Measurements from ENCODE around the gene DISC1.
A peak's percentile ranks its signal among the peaks of the same experiment; 100 is the strongest.

The DISC1 gene

GRCh38 chr1:231950331-231951128 is 323.9 kb downstream of the DISC1 start:
- ATAC-seq = peak; percentile 46
- no peak for TF ChIP-seq CSDC2 (CRISPR knock-in tag; IDR thresholded peaks at IDR 0.05)
- TF ChIP-seq CREB5 (CRISPR knock-in tag; IDR thresholded peaks at IDR 0.05; ENCODE audit: low read depth) = no peak
- no peak for TF ChIP-seq ZC3H10 (CRISPR knock-in tag; IDR thresholded peaks at IDR 0.05)
- no peak for TF ChIP-seq POU6F1 (CRISPR knock-in tag; IDR thresholded peaks at IDR 0.05; ENCODE audit: borderline replicate concordance, low read depth)
- no peak for TF ChIP-seq ZNF565 (CRISPR knock-in tag; conservative IDR thresholded peaks at IDR 0.05; ENCODE audit: low read depth)
- TF ChIP-seq ZFP3 (CRISPR knock-in tag; IDR thresholded peaks at IDR 0.05) = no peak
- TF ChIP-seq PATZ1 (CRISPR knock-in tag; IDR thresholded peaks at IDR 0.05; ENCODE audit: borderline replicate concordance) = no peak
- TF ChIP-seq ZNF70 (CRISPR knock-in tag; IDR thresholded peaks at IDR 0.05) = no peak
- TF ChIP-seq TCF4 (CRISPR knock-in tag; IDR thresholded peaks at IDR 0.05; ENCODE audit: borderline replicate concordance) = no peak
- no peak for TF ChIP-seq GLIS3 (CRISPR knock-in tag; IDR thresholded peaks at IDR 0.05)
- TF ChIP-seq, protein P1, sequence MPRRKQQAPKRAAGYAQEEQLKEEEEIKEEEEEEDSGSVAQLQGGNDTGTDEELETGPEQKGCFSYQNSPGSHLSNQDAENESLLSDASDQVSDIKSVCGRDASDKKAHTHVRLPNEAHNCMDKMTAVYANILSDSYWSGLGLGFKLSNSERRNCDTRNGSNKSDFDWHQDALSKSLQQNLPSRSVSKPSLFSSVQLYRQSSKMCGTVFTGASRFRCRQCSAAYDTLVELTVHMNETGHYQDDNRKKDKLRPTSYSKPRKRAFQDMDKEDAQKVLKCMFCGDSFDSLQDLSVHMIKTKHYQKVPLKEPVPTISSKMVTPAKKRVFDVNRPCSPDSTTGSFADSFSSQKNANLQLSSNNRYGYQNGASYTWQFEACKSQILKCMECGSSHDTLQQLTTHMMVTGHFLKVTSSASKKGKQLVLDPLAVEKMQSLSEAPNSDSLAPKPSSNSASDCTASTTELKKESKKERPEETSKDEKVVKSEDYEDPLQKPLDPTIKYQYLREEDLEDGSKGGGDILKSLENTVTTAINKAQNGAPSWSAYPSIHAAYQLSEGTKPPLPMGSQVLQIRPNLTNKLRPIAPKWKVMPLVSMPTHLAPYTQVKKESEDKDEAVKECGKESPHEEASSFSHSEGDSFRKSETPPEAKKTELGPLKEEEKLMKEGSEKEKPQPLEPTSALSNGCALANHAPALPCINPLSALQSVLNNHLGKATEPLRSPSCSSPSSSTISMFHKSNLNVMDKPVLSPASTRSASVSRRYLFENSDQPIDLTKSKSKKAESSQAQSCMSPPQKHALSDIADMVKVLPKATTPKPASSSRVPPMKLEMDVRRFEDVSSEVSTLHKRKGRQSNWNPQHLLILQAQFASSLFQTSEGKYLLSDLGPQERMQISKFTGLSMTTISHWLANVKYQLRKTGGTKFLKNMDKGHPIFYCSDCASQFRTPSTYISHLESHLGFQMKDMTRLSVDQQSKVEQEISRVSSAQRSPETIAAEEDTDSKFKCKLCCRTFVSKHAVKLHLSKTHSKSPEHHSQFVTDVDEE (CRISPR knock-in tag; IDR thresholded peaks at IDR 0.05) = no peak
- no peak for TF ChIP-seq SNAI2 (CRISPR knock-in tag; IDR thresholded peaks at IDR 0.05)

DNA sequence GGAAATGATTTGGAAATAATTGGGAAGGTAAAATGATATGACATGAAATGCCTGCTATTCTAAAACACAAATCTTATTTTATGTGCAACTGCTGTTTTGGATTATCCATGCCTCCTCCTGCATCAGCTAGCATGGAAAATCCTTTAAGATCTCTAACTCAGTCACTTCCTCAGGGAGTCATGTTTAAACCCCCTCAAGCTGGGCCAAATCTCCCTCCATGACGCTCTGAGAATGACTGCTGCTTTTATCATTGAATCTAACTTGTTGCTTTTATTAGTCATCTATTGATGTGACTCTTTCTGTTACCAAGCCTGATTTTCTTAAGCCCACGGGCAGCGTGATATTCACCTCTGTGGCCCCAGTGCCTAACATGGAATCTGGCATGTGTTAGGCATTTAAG is 324.8 kb downstream of the DISC1 start:
- TF ChIP-seq ZFP3 (CRISPR knock-in tag; IDR thresholded peaks at IDR 0.05) (no peak), PATZ1 (CRISPR knock-in tag; IDR thresholded peaks at IDR 0.05; ENCODE audit: borderline replicate concordance) (no peak), RARB (CRISPR knock-in tag; IDR thresholded peaks at IDR 0.05) (no peak), TOX (CRISPR knock-in tag; IDR thresholded peaks at IDR 0.05; ENCODE audit: borderline replicate concordance) (no peak), CSDC2 (CRISPR knock-in tag; IDR thresholded peaks at IDR 0.05) (no peak), ZNF70 (CRISPR knock-in tag; IDR thresholded peaks at IDR 0.05) (no peak), ARNTL (CRISPR knock-in tag; IDR thresholded peaks at IDR 0.05; ENCODE audit: borderline replicate concordance, low read depth) (no peak), CREB5 (CRISPR knock-in tag; IDR thresholded peaks at IDR 0.05; ENCODE audit: low read depth) (no peak), ZNF565 (CRISPR knock-in tag; conservative IDR thresholded peaks at IDR 0.05; ENCODE audit: low read depth) (no peak), ESRRG (CRISPR knock-in tag; IDR thresholded peaks at IDR 0.05) (no peak), SNAI2 (CRISPR knock-in tag; IDR thresholded peaks at IDR 0.05) (no peak), GLIS3 (CRISPR knock-in tag; IDR thresholded peaks at IDR 0.05) (no peak), OSR1 (CRISPR knock-in tag; IDR thresholded peaks at IDR 0.05) (no peak)
- TF ChIP-seq, protein P1 (CRISPR knock-in tag; IDR thresholded peaks at IDR 0.05) = no peak
- peak; percentile 71 for ATAC-seq
